OCI-LY7 (cell line): ENCODE results near the gene GAB3.

ENCODE experiments used
- EZH2phosphoT487 ChIP-seq: fragments of 200-600 bp; sonication (generic); IDR thresholded peaks from 2 replicates; pipeline ENCODE4 v1.6.1; 2018; ENCODE audit warnings: low read depth, borderline replicate concordance, mild to moderate bottlenecking, mixed run types, antibody characterized with exemption, low read length, moderate library complexity, mixed read lengths
- TF ChIP-seq, protein P1 (sequence below): fragments of 200-600 bp; sonication (generic); conservative IDR thresholded peaks from 2 replicates; pipeline ENCODE4 v1.5.1; 2014; ENCODE audit warnings: mild to moderate bottlenecking, antibody characterized with exemption, low read length, moderate library complexity, mixed read lengths

- TF ChIP-seq, protein P1, sequence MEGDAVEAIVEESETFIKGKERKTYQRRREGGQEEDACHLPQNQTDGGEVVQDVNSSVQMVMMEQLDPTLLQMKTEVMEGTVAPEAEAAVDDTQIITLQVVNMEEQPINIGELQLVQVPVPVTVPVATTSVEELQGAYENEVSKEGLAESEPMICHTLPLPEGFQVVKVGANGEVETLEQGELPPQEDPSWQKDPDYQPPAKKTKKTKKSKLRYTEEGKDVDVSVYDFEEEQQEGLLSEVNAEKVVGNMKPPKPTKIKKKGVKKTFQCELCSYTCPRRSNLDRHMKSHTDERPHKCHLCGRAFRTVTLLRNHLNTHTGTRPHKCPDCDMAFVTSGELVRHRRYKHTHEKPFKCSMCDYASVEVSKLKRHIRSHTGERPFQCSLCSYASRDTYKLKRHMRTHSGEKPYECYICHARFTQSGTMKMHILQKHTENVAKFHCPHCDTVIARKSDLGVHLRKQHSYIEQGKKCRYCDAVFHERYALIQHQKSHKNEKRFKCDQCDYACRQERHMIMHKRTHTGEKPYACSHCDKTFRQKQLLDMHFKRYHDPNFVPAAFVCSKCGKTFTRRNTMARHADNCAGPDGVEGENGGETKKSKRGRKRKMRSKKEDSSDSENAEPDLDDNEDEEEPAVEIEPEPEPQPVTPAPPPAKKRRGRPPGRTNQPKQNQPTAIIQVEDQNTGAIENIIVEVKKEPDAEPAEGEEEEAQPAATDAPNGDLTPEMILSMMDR = no peak
- no peak for TF ChIP-seq EZH2phosphoT487
Observed at GRCh38 chrX:154698630-154699248, 52.1 kb downstream of the GAB3 start.
